ENCODE results near the gene VAPB. TPM values are rescaled to one million over a fixed set of nuclear protein-coding genes. Genes with fewer than 3 reads are reported as not detected.
"Not testable (repeated sequence)": the region's sequence is repeated elsewhere in the genome, so short reads cannot be mapped to it uniquely, and the experiment has no call there.

The VAPB gene
- total and polyA plus RNA-seq, 7 donors = 23.4 to 47.6 (median 36.9) TPM

GRCh38 chr20:58418949-58419748, 30.1 kb downstream of the VAPB start:
- Histone ChIP-seq H3K27me3 (no peaks in the 10 kb centered on the region), H3K27ac (no peak overlapping the region), H3K36me3 (peaks cover 0 to 21% (median 0%) of the 10 kb centered on the region in 4 donors), H3K4me1 (peaks cover 0 to 33% (median 9%) of the 10 kb centered on the region in 4 donors), H3K9me3 (no peaks in the 10 kb centered on the region), H3K4me3 (no peak overlapping the region)
- no peak for DNase-seq
- 88 to 93% methylated on average over 5 of the region's 5 CpGs for WGBS, 2 donors
- intact Hi-C loops (cut with DNase I) = no loop called here
- TF ChIP-seq CTCF (IDR thresholded peaks at IDR 0.05) (no peak), POLR2A (IDR thresholded peaks at IDR 0.05) (no peak), EP300 (IDR thresholded peaks at IDR 0.05) (no peak), POLR2AphosphoS5 (IDR thresholded peaks at IDR 0.05) (no peak)

- intact Hi-C loops (cut with DNase I) = no loop called here
These were observed 31.9 kb downstream of the VAPB start for GRCh38 chr20:58420798-58421496.

GRCh38 chr20:58421497-58421850, 32.4 kb downstream of the VAPB start:
- Histone ChIP-seq H3K4me1 (peaks cover 0 to 24% (median 5%) of the 10 kb centered on the region in 4 donors), H3K4me3 (no peak overlapping the region), H3K27ac (no peak overlapping the region), H3K27me3 (no peaks in the 10 kb centered on the region), H3K36me3 (peaks cover 0 to 21% (median 0%) of the 10 kb centered on the region in 4 donors), H3K9me3 (no peaks in the 10 kb centered on the region)
- 54 to 73% methylated on average over 1 of the region's 1 CpG for WGBS, 2 donors
- TF ChIP-seq EP300 (IDR thresholded peaks at IDR 0.05) (no peak), POLR2AphosphoS5 (IDR thresholded peaks at IDR 0.05) (no peak), CTCF (IDR thresholded peaks at IDR 0.05) (no peak), POLR2A (IDR thresholded peaks at IDR 0.05) (no peak)
- intact Hi-C loops (cut with DNase I) = no loop called here
- DNase-seq = no peak

More at GRCh38 chr20:58420798-58421496, 31.9 kb downstream of the VAPB start:
- H3K4me3 ChIP-seq = no peak overlapping the region
- no peaks in the 10 kb centered on the region for H3K27me3 ChIP-seq
- DNase-seq = no peak
- no peak for TF ChIP-seq POLR2AphosphoS5 (IDR thresholded peaks at IDR 0.05)
- TF ChIP-seq CTCF (IDR thresholded peaks at IDR 0.05) = no peak
- no peak for TF ChIP-seq POLR2A (IDR thresholded peaks at IDR 0.05)
- TF ChIP-seq EP300 (IDR thresholded peaks at IDR 0.05) = no peak
- WGBS, 2 donors = 93% methylated on average over 5 of the region's 5 CpGs
- no peaks in the 10 kb centered on the region for H3K9me3 ChIP-seq
- H3K36me3 ChIP-seq = peaks cover 0 to 21% (median 0%) of the 10 kb centered on the region in 4 donors
- peaks cover 0 to 24% (median 7%) of the 10 kb centered on the region in 4 donors for H3K4me1 ChIP-seq
- no peak overlapping the region for H3K27ac ChIP-seq

- Histone ChIP-seq H3K27me3 (no peaks in the 10 kb centered on the region), H3K9me3 (no peaks in the 10 kb centered on the region), H3K27ac (no peak overlapping the region), H3K4me1 (peaks cover 0 to 11% (median 4%) of the 10 kb centered on the region in 4 donors), H3K36me3 (peaks cover 0 to 15% (median 0%) of the 10 kb centered on the region in 4 donors), H3K4me3 (no peak overlapping the region)
- 92 to 94% methylated on average over 6 of the region's 6 CpGs for WGBS, 2 donors
- intact Hi-C loops (cut with DNase I) = no loop called here
- TF ChIP-seq POLR2AphosphoS5 (IDR thresholded peaks at IDR 0.05) (no peak), EP300 (IDR thresholded peaks at IDR 0.05) (no peak)
- no peak for DNase-seq
These were observed 35.4 kb downstream of the VAPB start for GRCh38 chr20:58424218-58424969.

GRCh38 chr20:58427571-58427970, 38.5 kb downstream of the VAPB start:
- H3K36me3 ChIP-seq; H3K27me3 ChIP-seq; H3K4me3 ChIP-seq; intact Hi-C loops (cut with DNase I); H3K9me3 ChIP-seq; DNase-seq; H3K27ac ChIP-seq: not testable (repeated sequence)
- WGBS, 2 donors = 96 to 98% methylated on average over 3 of the region's 3 CpGs
- peaks cover 0 to 27% (median 15%) of the 10 kb centered on the region in 4 donors for H3K4me1 ChIP-seq
